Esophagus muscularis mucosa (tissue), 4 donors: Measurements from ENCODE around the gene NOL7.

Source experiments
- CTCF ChIP-seq, 3 experiments: fragments of 200-600 bp in 2 of 3; fragments of 450-650 bp in 1 of 3; sonication (generic) in 2 of 3; IDR thresholded peaks; one replicate each; pipeline ENCODE4 v1.5.1; 2017 to 2019; ENCODE audit warnings: antibody characterized with exemption in 3 of 3, mild to moderate bottlenecking in 2 of 3, moderate library complexity in 1 of 3
- EP300 ChIP-seq: sonication (generic); formaldehyde crosslinking; IDR thresholded peaks from one replicate; pipeline ENCODE4 v1.6.1; 2017; ENCODE audit warnings: antibody characterized with exemption
- POLR2A ChIP-seq: fragments of 450-650 bp; IDR thresholded peaks from one replicate; pipeline ENCODE4 v1.6.1; 2017; ENCODE audit warnings: antibody characterized with exemption, moderate library complexity, mild to moderate bottlenecking, low read depth
- POLR2AphosphoS5 ChIP-seq, 2 donors: sonication (generic); formaldehyde crosslinking; IDR thresholded peaks; one replicate each; pipeline ENCODE4 v1.6.1; 2017; ENCODE audit warnings: antibody characterized with exemption in 2 of 2

GRCh38 chr6:13590574-13591153, 24.5 kb upstream of the NOL7 start:
- TF ChIP-seq CTCF (IDR thresholded peaks at IDR 0.05) (no peak), EP300 (no peak), POLR2A (no peak), POLR2AphosphoS5 (IDR thresholded peaks at IDR 0.05) (no peak)
